Type B pancreatic cell (in vitro differentiated cells): ENCODE results near the gene GNPDA1. TPM values are rescaled to one million over a fixed set of nuclear protein-coding genes. Genes with fewer than 3 reads are reported as not detected.
"Not testable (repeated sequence)": the region's sequence is repeated elsewhere in the genome, so short reads cannot be mapped to it uniquely, and the experiment has no call there.

ENCODE experiments used
- DNase-seq: peaks from one replicate; pipeline ENCODE4 v3.0.0; 2021; ENCODE audit warnings: mixed read lengths; ENCODE audit not compliant: unreplicated experiment; ENCODE audit errors: extremely low spot score
- H3K27ac Mint-ChIP-seq: 2 replicates; pipeline ENCODE4 v1.8.0; 2021; ENCODE audit warnings: mild to moderate bottlenecking, mixed read lengths
- H3K27me3 Mint-ChIP-seq: 2 replicates; pipeline ENCODE4 v1.8.0; 2021; ENCODE audit warnings: mixed read lengths
- H3K36me3 Mint-ChIP-seq: 2 replicates; pipeline ENCODE4 v1.8.0; 2021; ENCODE audit warnings: mixed read lengths
- H3K4me1 Mint-ChIP-seq: one replicate; pipeline ENCODE4 v1.8.0; 2021; ENCODE audit warnings: mixed read lengths; ENCODE audit not compliant: unreplicated experiment
- H3K4me3 Mint-ChIP-seq: 2 replicates; pipeline ENCODE4 v1.8.0; 2021; ENCODE audit warnings: mild to moderate bottlenecking, mixed read lengths
- H3K9me3 Mint-ChIP-seq: 2 replicates; pipeline ENCODE4 v1.8.0; 2021; ENCODE audit warnings: mixed read lengths
- total RNA-seq: library from RNA; stranded (reverse); gene quantifications from 2 replicates; pipeline ENCODE4 v1.2.1, GENCODE V29; 2021; ENCODE audit warnings: low replicate concordance
- TF ChIP-seq, protein P1 (sequence below): fragments of 200-600 bp; sonication (generic); conservative IDR thresholded peaks from 2 replicates; pipeline ENCODE4 v1.5.0; 2021; ENCODE audit warnings: antibody characterized with exemption, mild to moderate bottlenecking

GNPDA1 gene
- total RNA-seq, 1 donor from 2014 or later: 50.4 TPM

GRCh38 chr5:142038735-142039134 lies 25.9 kb upstream of the GNPDA1 start:
- no peak for DNase-seq
- TF ChIP-seq, protein P1, sequence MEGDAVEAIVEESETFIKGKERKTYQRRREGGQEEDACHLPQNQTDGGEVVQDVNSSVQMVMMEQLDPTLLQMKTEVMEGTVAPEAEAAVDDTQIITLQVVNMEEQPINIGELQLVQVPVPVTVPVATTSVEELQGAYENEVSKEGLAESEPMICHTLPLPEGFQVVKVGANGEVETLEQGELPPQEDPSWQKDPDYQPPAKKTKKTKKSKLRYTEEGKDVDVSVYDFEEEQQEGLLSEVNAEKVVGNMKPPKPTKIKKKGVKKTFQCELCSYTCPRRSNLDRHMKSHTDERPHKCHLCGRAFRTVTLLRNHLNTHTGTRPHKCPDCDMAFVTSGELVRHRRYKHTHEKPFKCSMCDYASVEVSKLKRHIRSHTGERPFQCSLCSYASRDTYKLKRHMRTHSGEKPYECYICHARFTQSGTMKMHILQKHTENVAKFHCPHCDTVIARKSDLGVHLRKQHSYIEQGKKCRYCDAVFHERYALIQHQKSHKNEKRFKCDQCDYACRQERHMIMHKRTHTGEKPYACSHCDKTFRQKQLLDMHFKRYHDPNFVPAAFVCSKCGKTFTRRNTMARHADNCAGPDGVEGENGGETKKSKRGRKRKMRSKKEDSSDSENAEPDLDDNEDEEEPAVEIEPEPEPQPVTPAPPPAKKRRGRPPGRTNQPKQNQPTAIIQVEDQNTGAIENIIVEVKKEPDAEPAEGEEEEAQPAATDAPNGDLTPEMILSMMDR: no peak
- Mint-ChIP-seq H3K27ac (no peak overlapping the region), H3K9me3 (no peaks in the 10 kb centered on the region), H3K4me3 (no peak overlapping the region), H3K4me1 (peaks cover 2% of the 10 kb centered on the region), H3K27me3 (no peaks in the 10 kb centered on the region), H3K36me3 (no peaks in the 10 kb centered on the region)

DNA sequence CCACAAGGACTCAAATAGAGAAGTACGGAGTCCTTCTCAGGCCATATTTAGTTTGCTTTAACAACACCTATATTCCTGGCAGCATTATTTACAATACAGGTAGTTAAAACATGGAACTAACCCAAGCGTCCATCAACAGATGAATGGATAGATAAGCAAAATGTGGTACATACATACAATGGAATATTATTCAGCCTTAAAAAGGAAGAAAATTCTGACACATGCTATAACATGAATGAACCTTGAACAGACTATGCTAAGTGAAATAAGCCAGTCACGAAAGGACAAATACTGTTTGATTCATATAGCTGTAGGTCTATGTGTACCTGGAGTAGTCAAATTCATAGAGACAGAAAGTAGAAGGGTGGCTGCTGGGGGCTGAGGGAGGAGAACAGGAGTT lies 24.8 kb upstream of the GNPDA1 start:
- not testable (repeated sequence) for H3K4me3 Mint-ChIP-seq, H3K27me3 Mint-ChIP-seq, H3K27ac Mint-ChIP-seq, H3K4me1 Mint-ChIP-seq, DNase-seq, H3K9me3 Mint-ChIP-seq, H3K36me3 Mint-ChIP-seq

DNA sequence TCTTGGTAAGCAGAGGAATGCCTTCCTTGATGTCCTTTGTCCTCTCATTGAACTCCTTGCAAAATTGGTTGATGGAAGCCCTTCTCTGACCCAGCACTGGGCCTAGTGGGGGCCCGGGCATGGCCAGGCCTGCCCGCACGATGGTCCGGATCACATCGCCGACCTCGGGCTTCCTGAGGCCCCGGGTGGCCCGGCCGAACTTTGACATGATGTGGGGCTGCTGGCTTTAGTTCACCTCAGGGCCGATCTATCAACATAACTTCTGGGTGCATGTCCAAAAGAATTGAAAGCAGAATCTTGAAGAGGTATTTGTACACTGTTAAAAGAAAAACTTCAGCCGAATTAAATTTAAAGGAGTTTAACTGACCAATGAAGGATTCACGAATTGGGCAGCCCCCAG lies 24.1 kb upstream of the GNPDA1 start:
- DNase-seq: no peak
- no peaks in the 10 kb centered on the region for H3K36me3 Mint-ChIP-seq
- no peaks in the 10 kb centered on the region for H3K27me3 Mint-ChIP-seq
- no peak overlapping the region for H3K4me3 Mint-ChIP-seq
- no peak overlapping the region for H3K27ac Mint-ChIP-seq
- H3K4me1 Mint-ChIP-seq: peaks cover 7% of the 10 kb centered on the region
- TF ChIP-seq, protein P1: no peak
- no peaks in the 10 kb centered on the region for H3K9me3 Mint-ChIP-seq

GRCh38 chr5:142034994-142035393 lies 22.2 kb upstream of the GNPDA1 start:
- peaks cover 3% of the 10 kb centered on the region for H3K27me3 Mint-ChIP-seq
- no peak for DNase-seq
- no peak overlapping the region for H3K27ac Mint-ChIP-seq
- no peaks in the 10 kb centered on the region for H3K9me3 Mint-ChIP-seq
- peaks cover 7% of the 10 kb centered on the region for H3K4me1 Mint-ChIP-seq
- H3K36me3 Mint-ChIP-seq: no peaks in the 10 kb centered on the region
- TF ChIP-seq, protein P1: no peak
- no peak overlapping the region for H3K4me3 Mint-ChIP-seq

GRCh38 chr5:142033632-142034567 lies 21.1 kb upstream of the GNPDA1 start:
- not testable (repeated sequence) for H3K36me3 Mint-ChIP-seq

GRCh38 chr5:142032747-142033631 lies 20.2 kb upstream of the GNPDA1 start:
- TF ChIP-seq, protein P1: no peak
- Mint-ChIP-seq H3K4me3 (no peak overlapping the region), H3K27ac (no peak overlapping the region), H3K27me3 (peaks cover 3% of the 10 kb centered on the region), H3K9me3 (no peaks in the 10 kb centered on the region), H3K4me1 (peaks cover 7% of the 10 kb centered on the region), H3K36me3 (no peaks in the 10 kb centered on the region)
- no peak for DNase-seq

More at GRCh38 chr5:142033632-142034567, 21.1 kb upstream of the GNPDA1 start:
- DNase-seq, H3K9me3 Mint-ChIP-seq, H3K4me3 Mint-ChIP-seq, H3K27ac Mint-ChIP-seq, H3K4me1 Mint-ChIP-seq, H3K27me3 Mint-ChIP-seq: not testable (repeated sequence)
